ENCODE data around the gene TNXB. TPM values are rescaled to one million over a fixed set of nuclear protein-coding genes. Genes with fewer than 3 reads are reported as not detected.
"Not testable (repeated sequence)": the region's sequence is repeated elsewhere in the genome, so short reads cannot be mapped to it uniquely, and the experiment has no call there.

Gene TNXB
- total RNA-seq, 1 experiment from 2014 or later: 2.7 TPM

GRCh38 chr6:32102255-32102654, 6.9 kb downstream of the TNXB start:
- Mint-ChIP-seq H3K4me3 (ENCODE audit: unreplicated experiment) (no peak overlapping the region), H3K9me3 (ENCODE audit: unreplicated experiment) (no peaks in the 10 kb centered on the region), H3K27ac (ENCODE audit: unreplicated experiment) (no peak overlapping the region), H3K27me3 (ENCODE audit: insufficient read depth, unreplicated experiment) (no peaks in the 10 kb centered on the region), H3K36me3 (ENCODE audit: insufficient read depth, unreplicated experiment) (no peaks in the 10 kb centered on the region), H3K4me1 (ENCODE audit: low read depth, unreplicated experiment) (no peaks in the 10 kb centered on the region)
- H3K4me3 ChIP-seq (ENCODE audit: low read depth, low read length): no peak overlapping the region
- no TSS peak for BruUV-seq (replicated peaks)
- no peaks in the 10 kb centered on the region for H3K36me3 ChIP-seq (ENCODE audit: control insufficient read depth, insufficient read depth, low read length)
- CTCF ChIA-PET: no interaction called here
- no peaks in the 10 kb centered on the region; the same call in 1 of the 2 replicates for H3K4me1 ChIP-seq
- no peaks in the 10 kb centered on the region for H3K9me3 ChIP-seq
- intact Hi-C loops (cut with micrococcal nuclease; ENCODE audit: unreplicated experiment): no loop called here
- no peak for DNase-seq
- POLR2A ChIA-PET: no interaction called here
- TF ChIP-seq CTCF (IDR thresholded peaks at IDR 0.05; ENCODE audit: insufficient read depth in 1 of 2, low read depth in 1 of 2, low read length in 1 of 2, severe bottlenecking in 1 of 2, unreplicated experiment in 1 of 2): no peak
- no peaks in the 10 kb centered on the region for H3K27me3 ChIP-seq (replicated peaks; ENCODE audit: control insufficient read depth, insufficient read depth, low read length)

GRCh38 chr6:32100251-32100650, 8.9 kb downstream of the TNXB start:
- H3K4me3 Mint-ChIP-seq (ENCODE audit: unreplicated experiment); H3K36me3 ChIP-seq (ENCODE audit: control insufficient read depth, insufficient read depth, low read length); BruUV-seq (replicated peaks); H3K27ac Mint-ChIP-seq (ENCODE audit: unreplicated experiment); H3K36me3 Mint-ChIP-seq (ENCODE audit: insufficient read depth, unreplicated experiment); H3K4me3 ChIP-seq (ENCODE audit: low read depth, low read length); POLR2A ChIA-PET; H3K4me1 ChIP-seq; intact Hi-C loops (cut with micrococcal nuclease; ENCODE audit: unreplicated experiment); DNase-seq; H3K27me3 Mint-ChIP-seq (ENCODE audit: insufficient read depth, unreplicated experiment); H3K9me3 ChIP-seq; H3K9me3 Mint-ChIP-seq (ENCODE audit: unreplicated experiment); H3K4me1 Mint-ChIP-seq (ENCODE audit: low read depth, unreplicated experiment); CTCF ChIA-PET; H3K27me3 ChIP-seq (replicated peaks; ENCODE audit: control insufficient read depth, insufficient read depth, low read length): not testable (repeated sequence)

- peaks cover 12% of the 10 kb centered on the region for H3K4me1 ChIP-seq
- H3K27me3 ChIP-seq (replicated peaks; ENCODE audit: control insufficient read depth, insufficient read depth, low read length): no peaks in the 10 kb centered on the region
- BruUV-seq (replicated peaks): no TSS peak
- Mint-ChIP-seq H3K4me3 (ENCODE audit: unreplicated experiment) (no peak overlapping the region), H3K27me3 (ENCODE audit: insufficient read depth, unreplicated experiment) (no peaks in the 10 kb centered on the region), H3K27ac (ENCODE audit: unreplicated experiment) (no peak overlapping the region), H3K4me1 (ENCODE audit: low read depth, unreplicated experiment) (peaks cover 12% of the 10 kb centered on the region), H3K9me3 (ENCODE audit: unreplicated experiment) (no peaks in the 10 kb centered on the region), H3K36me3 (ENCODE audit: insufficient read depth, unreplicated experiment) (peaks cover 6% of the 10 kb centered on the region)
- no peak for TF ChIP-seq CTCF (IDR thresholded peaks at IDR 0.05; ENCODE audit: insufficient read depth in 1 of 2, low read depth in 1 of 2, low read length in 1 of 2, severe bottlenecking in 1 of 2, unreplicated experiment in 1 of 2)
- DNase-seq: no peak
- ChIA-PET POLR2A (no interaction called here), CTCF (no interaction called here)
- no peak overlapping the region for H3K4me3 ChIP-seq (ENCODE audit: low read depth, low read length)
- intact Hi-C loops (cut with micrococcal nuclease; ENCODE audit: unreplicated experiment): no loop called here
- H3K36me3 ChIP-seq (ENCODE audit: control insufficient read depth, insufficient read depth, low read length): no peaks in the 10 kb centered on the region
- no peaks in the 10 kb centered on the region for H3K9me3 ChIP-seq
Observed at GRCh38 chr6:32097364-32097763, 11.8 kb downstream of the TNXB start.

Data from Caco-2 (cell line).